Measurements from ENCODE around the gene VSIG2. TPM values are rescaled to one million over a fixed set of nuclear protein-coding genes. Genes with fewer than 3 reads are reported as not detected.

The VSIG2 gene
- total and polyA plus RNA-seq, 2 donors (not counting 3 experiments of a cell fraction or from before 2014, with no cell fraction given) = 1.2 to 7.0 TPM

GRCh38 chr11:124736736-124737135 is 15.3 kb downstream of the VSIG2 start:
- ChIA-PET POLR2A (no interaction called here), CTCF (interaction anchor here (0.7 to 3.4 kb wide), 6 partner anchors 10 to 124 kb away, joined by 3 to 9 read pairs (median 4); no protein-coding TSS in a partner anchor)
- Histone ChIP-seq H2AFZ (ENCODE audit: low read depth, low read length) (no peak overlapping the region), H3K36me3 (ENCODE audit: control insufficient read depth in 2 of 2, extremely low read depth in 1 of 2, insufficient read depth in 2 of 2, low read length in 2 of 2) (no peaks in the 10 kb centered on the region), H3K4me2 (ENCODE audit: insufficient read depth, low read length) (no peak overlapping the region), H3K9me3 (replicated peaks; ENCODE audit: control insufficient read depth, insufficient read depth, low read length) (no peaks in the 10 kb centered on the region), H3K27me3 (ENCODE audit: control insufficient read depth in 2 of 2, insufficient read depth in 2 of 2, low read length in 2 of 2) (peaks cover 7 to 8% of the 10 kb centered on the region in 2 experiments), H3K27ac (ENCODE audit: insufficient read depth, low read depth, low read length) (no peak overlapping the region), H3K9me1 (replicated peaks; ENCODE audit: control insufficient read depth, extremely low read depth, insufficient read depth, low read length) (no peaks in the 10 kb centered on the region), H3K4me1 (ENCODE audit: control insufficient read depth, extremely low read depth, insufficient read depth, low read length) (peaks cover 13% of the 10 kb centered on the region), H4K20me1 (replicated peaks; ENCODE audit: control insufficient read depth, extremely low read depth, insufficient read depth, low read length) (no peaks in the 10 kb centered on the region), H3K79me2 (ENCODE audit: control insufficient read depth, insufficient read depth, low read length) (peaks cover 2% of the 10 kb centered on the region), H3K9ac (replicated peaks; ENCODE audit: extremely low read depth, insufficient read depth, low read length) (no peak overlapping the region), H3K4me3 (replicated peaks in 1 of 3; ENCODE audit: insufficient read depth in 1 of 3, low read depth in 1 of 3, low read length in 3 of 3) (no peak overlapping the region)
- BruUV-seq (replicated peaks) = no TSS peak
- dilution Hi-C loops (cut with MboI; ENCODE audit: extremely low pct_ligation_motif_present, low sequenced_read_pairs) (no loop called here), intact Hi-C loops (cut with micrococcal nuclease) (no loop called here)
- TF ChIP-seq JUN (IDR thresholded peaks at IDR 0.05; ENCODE audit: borderline replicate concordance, insufficient read depth, insufficient read length, low read depth) = no peak
- no peak for TF ChIP-seq POLR2A (IDR thresholded peaks at IDR 0.05; ENCODE audit: low read depth, low read length)
- no peak for TF ChIP-seq EZH2 (IDR thresholded peaks at IDR 0.05; ENCODE audit: borderline replicate concordance, low read depth, low read length, severe bottlenecking)
- TF ChIP-seq POLR2AphosphoS5 (IDR thresholded peaks at IDR 0.05; ENCODE audit: insufficient read depth, low read depth, low read length) = no peak
- no peak for TF ChIP-seq MYC (IDR thresholded peaks at IDR 0.05; ENCODE audit: low read depth, low read length)
- TF ChIP-seq, protein P1, sequence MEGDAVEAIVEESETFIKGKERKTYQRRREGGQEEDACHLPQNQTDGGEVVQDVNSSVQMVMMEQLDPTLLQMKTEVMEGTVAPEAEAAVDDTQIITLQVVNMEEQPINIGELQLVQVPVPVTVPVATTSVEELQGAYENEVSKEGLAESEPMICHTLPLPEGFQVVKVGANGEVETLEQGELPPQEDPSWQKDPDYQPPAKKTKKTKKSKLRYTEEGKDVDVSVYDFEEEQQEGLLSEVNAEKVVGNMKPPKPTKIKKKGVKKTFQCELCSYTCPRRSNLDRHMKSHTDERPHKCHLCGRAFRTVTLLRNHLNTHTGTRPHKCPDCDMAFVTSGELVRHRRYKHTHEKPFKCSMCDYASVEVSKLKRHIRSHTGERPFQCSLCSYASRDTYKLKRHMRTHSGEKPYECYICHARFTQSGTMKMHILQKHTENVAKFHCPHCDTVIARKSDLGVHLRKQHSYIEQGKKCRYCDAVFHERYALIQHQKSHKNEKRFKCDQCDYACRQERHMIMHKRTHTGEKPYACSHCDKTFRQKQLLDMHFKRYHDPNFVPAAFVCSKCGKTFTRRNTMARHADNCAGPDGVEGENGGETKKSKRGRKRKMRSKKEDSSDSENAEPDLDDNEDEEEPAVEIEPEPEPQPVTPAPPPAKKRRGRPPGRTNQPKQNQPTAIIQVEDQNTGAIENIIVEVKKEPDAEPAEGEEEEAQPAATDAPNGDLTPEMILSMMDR (IDR thresholded peaks at IDR 0.05; ENCODE audit: extremely low read depth in 1 of 2, insufficient read depth in 1 of 2, low read depth in 1 of 2, low read length in 2 of 2) = no peak
- no peak for TF ChIP-seq FOS (IDR thresholded peaks at IDR 0.05; ENCODE audit: borderline replicate concordance, insufficient read depth, low read length)
- TF ChIP-seq, protein P2, sequence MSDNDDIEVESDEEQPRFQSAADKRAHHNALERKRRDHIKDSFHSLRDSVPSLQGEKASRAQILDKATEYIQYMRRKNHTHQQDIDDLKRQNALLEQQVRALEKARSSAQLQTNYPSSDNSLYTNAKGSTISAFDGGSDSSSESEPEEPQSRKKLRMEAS (IDR thresholded peaks at IDR 0.05; ENCODE audit: insufficient read depth, insufficient read length) = no peak
- TF ChIP-seq GATA2 (IDR thresholded peaks at IDR 0.05; ENCODE audit: insufficient read depth, insufficient read length, low read depth, low read length) = no peak
- FAIRE-seq (no peak), DNase-seq (ENCODE audit: low read depth, low spot score) (no peak)
